HS-27A (cell line): ENCODE results near the gene RXRB.

Experiments used
- DNase-seq: peaks from one replicate; pipeline ENCODE4 v3.0.0-alpha.2; 2012; ENCODE audit warnings: low read depth, missing footprints

The RXRB gene

GRCh38 chr6:33175436-33176069, 24.9 kb downstream of the RXRB start:
- no peak for DNase-seq

- no peak for DNase-seq
Measured at GRCh38 chr6:33174784-33175183, 25.7 kb downstream of the RXRB start.

GRCh38 chr6:33173535-33174180, 26.8 kb downstream of the RXRB start:
- no peak for DNase-seq

- DNase-seq: no peak
Measured at GRCh38 chr6:33172688-33173534, 27.6 kb downstream of the RXRB start.

- DNase-seq: no peak
Measured at GRCh38 chr6:33171880-33172687, 28.4 kb downstream of the RXRB start.

- DNase-seq: no peak
Measured at GRCh38 chr6:33171016-33171879, 29.2 kb downstream of the RXRB start.

- DNase-seq: no peak
Measured at GRCh38 chr6:33170176-33171015, 30.1 kb downstream of the RXRB start.

- no peak for DNase-seq
Measured at GRCh38 chr6:33169291-33170175, 30.9 kb downstream of the RXRB start.

GRCh38 chr6:33168639-33169038, 31.8 kb downstream of the RXRB start:
- DNase-seq: no peak

- no peak for DNase-seq
Measured at GRCh38 chr6:33168284-33168601, 32.2 kb downstream of the RXRB start.

GRCh38 chr6:33167374-33168283, 32.8 kb downstream of the RXRB start:
- no peak for DNase-seq

- no peak for DNase-seq
Measured at GRCh38 chr6:33166811-33167210, 33.7 kb downstream of the RXRB start.

GRCh38 chr6:33166363-33166762, 34.1 kb downstream of the RXRB start:
- DNase-seq: no peak

- no peak for DNase-seq
Measured at GRCh38 chr6:33165581-33166258, 34.7 kb downstream of the RXRB start.

- DNase-seq: no peak
Measured at GRCh38 chr6:33164665-33165373, 35.6 kb downstream of the RXRB start.

- no peak for DNase-seq
Measured at GRCh38 chr6:33164176-33164575, 36.3 kb downstream of the RXRB start.

- no peak for DNase-seq
Measured at GRCh38 chr6:33163540-33163939, 36.9 kb downstream of the RXRB start.
